ENCODE measurements around the gene SLC24A4.

SLC24A4 gene

GRCh38 chr14:92453691-92454090 lies 130.7 kb downstream of the SLC24A4 start:
- no peak for TF ChIP-seq CTCF (IDR thresholded peaks at IDR 0.05; ENCODE audit: poor library complexity, severe bottlenecking)
- DNase-seq (ENCODE audit: low spot score) (no peak), ATAC-seq (ENCODE audit: low read depth) (no peak)
- Histone ChIP-seq H3K9me3 (ENCODE audit: severe bottlenecking) (no peaks in the 10 kb centered on the region), H3K27me3 (ENCODE audit: insufficient read depth, poor library complexity, severe bottlenecking) (no peaks in the 10 kb centered on the region), H3K4me3 (ENCODE audit: severe bottlenecking) (no peak overlapping the region), H3K27ac (ENCODE audit: poor library complexity, severe bottlenecking) (no peak overlapping the region), H3K36me3 (ENCODE audit: low read depth) (no peaks in the 10 kb centered on the region), H3K4me1 (ENCODE audit: insufficient read depth, poor library complexity, severe bottlenecking) (no peaks in the 10 kb centered on the region)

- ATAC-seq (ENCODE audit: low read depth): no peak
- H3K9me3 ChIP-seq (ENCODE audit: severe bottlenecking): no peaks in the 10 kb centered on the region
- no peak overlapping the region for H3K27ac ChIP-seq (ENCODE audit: poor library complexity, severe bottlenecking)
- no peaks in the 10 kb centered on the region for H3K36me3 ChIP-seq (ENCODE audit: low read depth)
- peaks cover 6% of the 10 kb centered on the region for H3K4me1 ChIP-seq (ENCODE audit: insufficient read depth, poor library complexity, severe bottlenecking)
- DNase-seq (ENCODE audit: low spot score): no peak
- H3K4me3 ChIP-seq (ENCODE audit: severe bottlenecking): no peak overlapping the region
- no peaks in the 10 kb centered on the region for H3K27me3 ChIP-seq (ENCODE audit: insufficient read depth, poor library complexity, severe bottlenecking)
- no peak for TF ChIP-seq CTCF (IDR thresholded peaks at IDR 0.05; ENCODE audit: poor library complexity, severe bottlenecking)
Observed at GRCh38 chr14:92455231-92455630, 132.3 kb downstream of the SLC24A4 start.

GRCh38 chr14:92456215-92457015 lies 133.4 kb downstream of the SLC24A4 start:
- no peak overlapping the region for H3K4me3 ChIP-seq (ENCODE audit: severe bottlenecking)
- peaks cover 10% of the 10 kb centered on the region for H3K4me1 ChIP-seq (ENCODE audit: insufficient read depth, poor library complexity, severe bottlenecking)
- H3K27ac ChIP-seq (ENCODE audit: poor library complexity, severe bottlenecking): no peak overlapping the region
- DNase-seq (ENCODE audit: low spot score) (no peak), ATAC-seq (ENCODE audit: low read depth) (peak; percentile 75)
- H3K27me3 ChIP-seq (ENCODE audit: insufficient read depth, poor library complexity, severe bottlenecking): no peaks in the 10 kb centered on the region
- TF ChIP-seq CTCF (IDR thresholded peaks at IDR 0.05; ENCODE audit: poor library complexity, severe bottlenecking): peak; percentile 74
- no peaks in the 10 kb centered on the region for H3K36me3 ChIP-seq (ENCODE audit: low read depth)
- H3K9me3 ChIP-seq (ENCODE audit: severe bottlenecking): no peaks in the 10 kb centered on the region

GRCh38 chr14:92457016-92457565 lies 134.1 kb downstream of the SLC24A4 start:
- no peak for DNase-seq (ENCODE audit: low spot score)
- peak; percentile 44 for TF ChIP-seq CTCF (IDR thresholded peaks at IDR 0.05; ENCODE audit: poor library complexity, severe bottlenecking)
- no peak overlapping the region for H3K27ac ChIP-seq (ENCODE audit: poor library complexity, severe bottlenecking)
- ATAC-seq (ENCODE audit: low read depth): no peak
- no peaks in the 10 kb centered on the region for H3K27me3 ChIP-seq (ENCODE audit: insufficient read depth, poor library complexity, severe bottlenecking)
- no peaks in the 10 kb centered on the region for H3K9me3 ChIP-seq (ENCODE audit: severe bottlenecking)
- no peaks in the 10 kb centered on the region for H3K36me3 ChIP-seq (ENCODE audit: low read depth)
- H3K4me3 ChIP-seq (ENCODE audit: severe bottlenecking): no peak overlapping the region
- H3K4me1 ChIP-seq (ENCODE audit: insufficient read depth, poor library complexity, severe bottlenecking): peaks cover 10% of the 10 kb centered on the region

Measured in RWPE2 (cell line).